SK-N-SH (cell line): ENCODE data around the gene ZP1. TPM values are rescaled to one million over a fixed set of nuclear protein-coding genes. Genes with fewer than 3 reads are reported as not detected.

ENCODE experiments used
- CTCF ChIA-PET: fragments of 300-600, 350-600 bp; formaldehyde crosslinking; extraction: SDS; loops from one replicate; lab custom pipeline; 2021; lab: Yijun Ruan, JAX
- POLR2A ChIA-PET: fragments of 350-600 bp; sonication (Branson Sonifier 250); formaldehyde crosslinking; extraction: SDS; loops from one replicate; lab custom pipeline; 2020; ENCODE audit warnings: antibody characterized with exemption, inconsistent platforms; lab: Yijun Ruan, JAX
- DNase-seq: peaks from one replicate; pipeline ENCODE4 v3.0.0; 2012
- H2AFZ ChIP-seq: fragments of 200-600 bp; sonication (generic); 2 replicates; pipeline ENCODE4 v1.8.1; 2016; ENCODE audit warnings: antibody characterized with exemption, mild to moderate bottlenecking, low read depth
- H3F3A ChIP-seq: fragments of 200-600 bp; sonication (generic); replicated peaks from 2 replicates; pipeline ENCODE3; 2016; ENCODE audit warnings: antibody characterized with exemption, mild to moderate bottlenecking; ENCODE audit not compliant: insufficient read depth
- H3K27ac ChIP-seq, 2 experiments: fragments of 200-500 bp in 1 of 2; fragments of 200-600 bp in 1 of 2; sonication (Bioruptor generic) in 1 of 2; sonication (generic), shearing (Covaris generic) in 1 of 2; 2 replicates each; pipeline versions ENCODE4 v1.5.1 to v1.6.1; 2014 to 2016; ENCODE audit warnings: low read depth in 2 of 2, inconsistent platforms in 1 of 2, low read length in 1 of 2, mild to moderate bottlenecking in 1 of 2, mixed read lengths in 1 of 2
- H3K27me3 ChIP-seq: fragments of 200-600 bp; sonication (generic), shearing (Covaris generic); 2 replicates; pipeline ENCODE4 v1.6.1; 2016; ENCODE audit warnings: mixed run types; ENCODE audit not compliant: insufficient read depth
- H3K36me3 ChIP-seq, 2 experiments: fragments of 200-500 bp in 1 of 2; fragments of 200-600 bp in 1 of 2; sonication (Bioruptor generic) in 1 of 2; sonication (generic) in 1 of 2; replicated peaks in 1 of 2; 2 replicates each; pipeline versions ENCODE3 to v1.5.1; 2014 to 2016; ENCODE audit warnings: low read length in 1 of 2, mild to moderate bottlenecking in 1 of 2; ENCODE audit not compliant: insufficient read depth in 2 of 2, control insufficient read depth in 1 of 2
- H3K4me1 ChIP-seq, 2 experiments: fragments of 200-500 bp in 1 of 2; fragments of 200-600 bp in 1 of 2; sonication (Bioruptor generic) in 1 of 2; sonication (generic), shearing (Covaris generic) in 1 of 2; 2 replicates each; pipeline versions ENCODE4 v1.5.1 to v1.6.1; 2014 to 2016; ENCODE audit warnings: low read depth in 1 of 2, low read length in 1 of 2, mixed run types in 1 of 2; ENCODE audit not compliant: insufficient read depth in 2 of 2, control insufficient read depth in 1 of 2
- H3K4me2 ChIP-seq: fragments of 200-600 bp; sonication (generic), shearing (Covaris generic); 2 replicates; pipeline ENCODE4 v1.6.1; 2017; ENCODE audit warnings: mixed run types
- H3K4me3 ChIP-seq, 2 experiments: fragments of 200-500 bp in 1 of 2; fragments of 200-600 bp in 1 of 2; sonication (Bioruptor generic) in 1 of 2; sonication (generic), shearing (Covaris generic) in 1 of 2; 2 replicates each; pipeline versions ENCODE4 v1.5.1 to v1.8.1; 2014 to 2016; ENCODE audit warnings: low read depth in 2 of 2, inconsistent platforms in 1 of 2, low read length in 1 of 2, mild to moderate bottlenecking in 1 of 2, mixed read lengths in 1 of 2, moderate library complexity in 1 of 2
- H3K79me2 ChIP-seq: fragments of 200-600 bp; sonication (generic); 2 replicates; pipeline ENCODE4 v1.8.1; 2017; ENCODE audit warnings: mild to moderate bottlenecking; ENCODE audit not compliant: insufficient read depth
- H3K9ac ChIP-seq: fragments of 200-600 bp; sonication (generic); 2 replicates; pipeline ENCODE4 v1.6.1; 2017; ENCODE audit warnings: mixed run types
- H3K9me2 ChIP-seq: fragments of 200-600 bp; sonication (generic); 2 replicates; pipeline ENCODE4 v1.6.1; 2017; ENCODE audit warnings: mixed run types
- H3K9me3 ChIP-seq: fragments of 200-600 bp; sonication (generic); 2 replicates; pipeline ENCODE4 v1.6.1; 2017; ENCODE audit warnings: mixed run types, mild to moderate bottlenecking, moderate library complexity
- H4K20me1 ChIP-seq: fragments of 200-600 bp; sonication (generic); 2 replicates; pipeline ENCODE4 v1.6.1; 2017; ENCODE audit warnings: mild to moderate bottlenecking, mixed run types; ENCODE audit not compliant: insufficient read depth
- CHD2 ChIP-seq: fragments of 150-350 bp; IDR thresholded peaks from 2 replicates; pipeline ENCODE4 v1.6.1; 2018; ENCODE audit warnings: low read length; ENCODE audit not compliant: partially characterized antibody
- ELF1 ChIP-seq: IDR thresholded peaks from 2 replicates; pipeline ENCODE4 v1.4.0; 2012
- EZH2phosphoT487 ChIP-seq: fragments of 200-600 bp; sonication (generic); IDR thresholded peaks from 2 replicates; pipeline ENCODE4 v1.6.1; 2017; ENCODE audit warnings: low read depth, mixed run types, mild to moderate bottlenecking, antibody characterized with exemption, moderate library complexity, borderline replicate concordance
- FOXJ3 ChIP-seq: sonication (generic); formaldehyde crosslinking; IDR thresholded peaks from 2 replicates; pipeline ENCODE4 v1.5.1; 2020; ENCODE audit warnings: mild to moderate bottlenecking, missing genetic modification reagents
- FOXM1 ChIP-seq: IDR thresholded peaks from 2 replicates; pipeline ENCODE4 v1.4.0; 2012; ENCODE audit warnings: low read depth, mild to moderate bottlenecking
- GABPA ChIP-seq: IDR thresholded peaks from 2 replicates; pipeline ENCODE4 v1.4.0; 2012; ENCODE audit warnings: low read depth, mild to moderate bottlenecking
- MXI1 ChIP-seq: IDR thresholded peaks from 2 replicates; pipeline ENCODE4 v1.6.1; 2012; ENCODE audit warnings: mild to moderate bottlenecking, low read depth, low read length, improper control_type of control experiment
- NFIC ChIP-seq: IDR thresholded peaks from 2 replicates; pipeline ENCODE4 v1.4.0; 2012; ENCODE audit warnings: borderline replicate concordance
- PBX3 ChIP-seq: IDR thresholded peaks from 2 replicates; pipeline ENCODE4; 2012
- POLR2AphosphoS5 ChIP-seq: IDR thresholded peaks from 2 replicates; pipeline ENCODE4 v1.6.1; 2012; ENCODE audit warnings: low read depth, low read length
- RCOR1 ChIP-seq: fragments of 150-350 bp; IDR thresholded peaks from 2 replicates; pipeline ENCODE4 v1.6.1; 2017; ENCODE audit warnings: antibody characterized with exemption, low read length
- RXRA ChIP-seq: IDR thresholded peaks from 2 replicates; pipeline ENCODE4 v1.4.0; 2012; ENCODE audit warnings: low read depth, mild to moderate bottlenecking, borderline replicate concordance
- TAF1 ChIP-seq: IDR thresholded peaks from 2 replicates; pipeline ENCODE4 v1.6.1; 2012; ENCODE audit warnings: low read depth, mild to moderate bottlenecking, low read length, moderate library complexity, borderline replicate concordance
- TCF12 ChIP-seq: IDR thresholded peaks from 2 replicates; pipeline ENCODE4 v1.4.0; 2012
- ZBTB33 ChIP-seq: IDR thresholded peaks from 2 replicates; pipeline ENCODE4 v1.4.0; 2012; ENCODE audit warnings: low read depth, borderline replicate concordance
- WGBS: methylation state at CpG from one replicate; pipeline ENCODE4 v1.1.6; 2017; ENCODE audit warnings: low lambda C conversion rate; 5-methylcytosine and 5-hydroxymethylcytosine counted together
- polyA plus RNA-seq, 3 experiments: library from polyadenylated mRNA; depleted of rRNA; stranded (reverse); fragments of >200 nt; gene quantifications; 2 replicates each; pipeline ENCODE4 v1.2.3, GENCODE V29; 2012

ZP1 gene
- polyA plus RNA-seq, 1 of the 3 experiments (the other 2 are of a cell fraction), result not detected

- DNase-seq, result no peak
- no peak for TF ChIP-seq EZH2phosphoT487
- no peak for TF ChIP-seq MXI1
- no peak for TF ChIP-seq POLR2AphosphoS5
- no peak for TF ChIP-seq FOXM1
- H3K9ac ChIP-seq, result no peak overlapping the region
- H3K9me2 ChIP-seq, result no peaks in the 10 kb centered on the region
- H3K36me3 ChIP-seq, result peaks cover 40 to 63% of the 10 kb centered on the region in 2 experiments
- no peak overlapping the region for H3K4me2 ChIP-seq
- H3K9me3 ChIP-seq, result no peaks in the 10 kb centered on the region
- peaks cover 0 to 17% of the 10 kb centered on the region in 2 experiments; a peak in 2 of 4 replicates for H3K4me1 ChIP-seq
- H3K79me2 ChIP-seq, result peaks cover 43% of the 10 kb centered on the region
- no peak overlapping the region for H3K27ac ChIP-seq
- no peak overlapping the region for H3K4me3 ChIP-seq
- ChIA-PET POLR2A (no interaction called here), CTCF (interaction anchor here (1.0 to 21.9 kb wide), 8 partner anchors 15 to 286 kb away, joined by 3 to 550 read pairs (median 5); partner anchors contain the start of genes CCDC86 and TMEM132A)
- 94% methylated on average over 9 of the region's 11 CpGs for WGBS
- H2AFZ ChIP-seq, result no peak overlapping the region
- H3F3A ChIP-seq, result peaks cover 13% of the 10 kb centered on the region
- H3K27me3 ChIP-seq, result no peaks in the 10 kb centered on the region
- peaks cover 23% of the 10 kb centered on the region for H4K20me1 ChIP-seq
These were observed 35.3 kb downstream of the ZP1 start for GRCh38 chr11:60902625-60903024.

GRCh38 chr11:60905047-60905446, 37.7 kb downstream of the ZP1 start:
- Histone ChIP-seq H3K36me3 (peaks cover 18 to 39% of the 10 kb centered on the region in 2 experiments), H3K79me2 (peaks cover 43% of the 10 kb centered on the region), H3K4me3 (peak overlapping the region; percentile 92 to 99), H3K9me2 (no peaks in the 10 kb centered on the region), H2AFZ (no peak overlapping the region)
- CTCF ChIA-PET, result interaction anchor here (0.6 to 21.9 kb wide), 5 partner anchors 10 to 541 kb away, joined by 3 to 550 read pairs (median 5); partner anchors contain the start of gene CCDC86
- TF ChIP-seq FOXM1, result no peak
- no peak for TF ChIP-seq PBX3
- no peak for TF ChIP-seq CHD2
- no peak for TF ChIP-seq RCOR1
- no peak for TF ChIP-seq RXRA
- TF ChIP-seq ZBTB33, result no peak
- TF ChIP-seq TAF1, result no peak
- TF ChIP-seq MXI1, result no peak
- no peak for TF ChIP-seq TCF12
- TF ChIP-seq ELF1, result no peak
- TF ChIP-seq GABPA, result no peak
- TF ChIP-seq FOXJ3 (CRISPR knock-in tag), result no peak
- no peak for TF ChIP-seq NFIC
- TF ChIP-seq, all 33 proteins: peak for 0
- H3K9me3 ChIP-seq, result no peaks in the 10 kb centered on the region
- peak; percentile 39 for DNase-seq
- H3K4me2 ChIP-seq, result peak overlapping the region; percentile 92
- peaks cover 5% of the 10 kb centered on the region for H3F3A ChIP-seq
- WGBS, result 42% methylated on average over 6 of the region's 6 CpGs
- peak overlapping the region; percentile 89 for H3K9ac ChIP-seq
- no peaks in the 10 kb centered on the region for H3K27me3 ChIP-seq
- H4K20me1 ChIP-seq, result peaks cover 23% of the 10 kb centered on the region
- H3K4me1 ChIP-seq, result peaks cover 0 to 17% of the 10 kb centered on the region in 2 experiments; a peak in 2 of 4 replicates
- H3K27ac ChIP-seq, result peak overlapping the region; percentile 83 to 90; a peak in 3 of 4 replicates
- POLR2A ChIA-PET, result interaction anchor here (1.1 to 2.2 kb wide), 2 partner anchors 9 to 257 kb away, joined by 3 to 8 read pairs; partner anchors contain the start of genes TMEM109 and VPS37C
